HG03378 (cell line): ENCODE data around the gene CORIN.
"Not testable (repeated sequence)": the region's sequence is repeated elsewhere in the genome, so short reads cannot be mapped to it uniquely, and the experiment has no call there.

ENCODE experiments used
- ATAC-seq: cut with Tn5 transposase; IDR thresholded peaks from one replicate; pipeline ENCODE4 v1.9.1; 2021; ENCODE audit warnings: mild to moderate bottlenecking, moderate library complexity; ENCODE audit not compliant: unreplicated experiment

The CORIN gene

DNA sequence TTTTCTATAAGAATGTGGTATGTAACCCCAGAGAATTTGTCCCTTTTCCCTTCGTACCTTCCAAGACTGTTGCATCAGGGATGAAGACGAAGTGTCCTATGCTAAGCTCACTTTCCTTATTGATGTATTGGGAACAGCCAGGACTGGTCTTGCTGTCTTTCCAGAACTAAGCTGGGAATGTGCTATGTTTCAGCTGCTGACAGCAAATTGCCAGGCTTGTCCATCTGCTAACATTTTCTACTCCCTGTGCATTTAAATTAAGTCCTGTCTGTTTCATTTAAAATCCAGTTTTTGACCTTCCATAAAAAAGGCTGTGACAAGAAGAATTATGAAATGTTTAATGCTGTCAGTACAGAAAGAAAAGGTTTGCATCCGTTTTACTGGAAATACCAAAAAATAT lies 264.9 kb downstream of the CORIN start:
- no peak for ATAC-seq

DNA sequence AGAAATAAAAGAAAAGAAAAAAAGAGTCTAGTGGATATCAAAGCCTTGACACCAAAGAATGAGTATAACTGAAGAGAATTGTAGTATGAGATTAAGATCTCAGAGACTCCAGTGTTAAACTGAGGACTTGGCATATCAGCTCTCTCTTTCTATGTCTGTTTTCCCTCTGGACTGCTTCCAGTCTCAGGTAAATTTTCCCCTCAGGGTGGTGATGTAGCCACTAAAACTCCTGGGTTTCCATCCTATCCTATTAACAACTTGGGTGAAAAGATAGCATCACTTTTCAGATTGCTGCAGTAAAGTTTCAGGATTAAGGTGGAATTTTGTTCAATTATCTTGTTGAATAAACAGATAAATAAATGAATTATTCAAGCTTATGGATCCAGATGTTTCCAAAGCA lies 267.1 kb downstream of the CORIN start:
- no peak for ATAC-seq

DNA sequence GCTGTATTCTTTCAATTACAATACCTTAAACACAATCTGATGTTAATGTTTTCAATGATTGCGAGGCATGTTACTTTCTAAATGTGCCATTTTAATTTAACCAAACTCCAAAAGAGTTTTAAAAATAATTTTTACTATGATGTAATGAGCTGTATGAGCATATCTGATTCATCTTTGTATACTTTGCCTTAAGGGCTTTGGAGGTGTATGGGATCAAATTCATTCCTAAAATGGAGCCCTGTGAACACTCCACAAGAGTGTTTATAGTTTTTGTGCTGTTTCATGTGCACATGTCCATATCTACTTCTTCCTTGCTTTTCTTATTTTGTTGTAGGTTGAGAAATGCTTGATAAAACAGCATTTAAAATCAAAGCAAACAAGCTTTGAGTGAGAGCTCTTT lies 270.4 kb downstream of the CORIN start:
- ATAC-seq = no peak

DNA sequence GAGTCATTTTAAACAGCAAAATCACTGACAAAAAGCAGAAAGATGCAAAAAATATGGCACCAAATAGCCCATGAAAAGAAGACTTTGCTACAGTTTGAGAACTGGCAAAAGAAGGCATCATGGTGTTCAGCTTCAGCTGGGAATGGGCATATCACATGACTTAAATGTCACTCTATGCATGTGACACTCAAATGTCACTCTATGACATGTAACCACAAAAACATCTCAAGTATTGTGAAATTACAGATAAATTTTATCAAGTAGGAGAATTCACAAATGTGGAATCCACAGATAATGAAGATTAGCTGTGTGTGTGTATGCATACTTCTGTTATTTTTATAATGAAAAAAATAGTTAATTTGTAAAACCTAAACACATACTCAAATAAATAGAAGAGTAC lies 270.9 kb downstream of the CORIN start:
- ATAC-seq = no peak

DNA sequence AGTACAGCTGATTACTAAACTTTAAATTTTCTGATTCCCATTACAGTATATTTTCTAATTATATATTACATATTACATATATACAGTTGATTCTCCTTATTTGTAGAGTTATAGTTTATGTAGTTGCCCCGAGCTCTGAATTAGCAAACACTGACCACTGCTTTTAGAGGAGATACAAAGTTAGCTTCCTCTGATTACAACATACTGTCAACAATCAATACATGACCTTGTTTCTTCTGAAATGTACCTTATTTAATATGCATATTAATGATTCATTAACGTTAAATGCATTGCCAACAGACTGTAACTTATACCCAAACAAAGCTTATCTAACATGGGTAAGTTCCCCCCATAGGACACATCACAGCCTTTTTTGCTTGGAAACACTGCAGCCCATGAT lies 271.3 kb downstream of the CORIN start:
- no peak for ATAC-seq

DNA sequence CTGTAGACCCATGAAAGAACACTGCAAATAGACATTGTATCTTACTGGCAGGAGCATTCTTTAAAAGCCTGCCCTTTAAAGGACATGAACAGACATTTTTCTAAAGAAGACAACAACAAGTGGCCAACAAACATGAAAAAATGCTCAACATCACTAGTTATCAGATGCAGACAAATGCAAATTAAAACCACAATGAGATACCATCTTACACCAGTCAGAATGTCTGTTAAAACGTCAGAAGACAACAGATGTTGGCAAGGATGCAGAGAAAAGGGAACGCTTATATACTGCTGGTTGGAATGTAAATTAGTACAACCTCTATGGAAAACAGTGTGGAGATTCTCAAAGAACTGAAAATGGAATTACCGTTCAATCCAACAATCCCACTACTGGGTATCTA lies 275.6 kb downstream of the CORIN start:
- ATAC-seq = no peak

DNA sequence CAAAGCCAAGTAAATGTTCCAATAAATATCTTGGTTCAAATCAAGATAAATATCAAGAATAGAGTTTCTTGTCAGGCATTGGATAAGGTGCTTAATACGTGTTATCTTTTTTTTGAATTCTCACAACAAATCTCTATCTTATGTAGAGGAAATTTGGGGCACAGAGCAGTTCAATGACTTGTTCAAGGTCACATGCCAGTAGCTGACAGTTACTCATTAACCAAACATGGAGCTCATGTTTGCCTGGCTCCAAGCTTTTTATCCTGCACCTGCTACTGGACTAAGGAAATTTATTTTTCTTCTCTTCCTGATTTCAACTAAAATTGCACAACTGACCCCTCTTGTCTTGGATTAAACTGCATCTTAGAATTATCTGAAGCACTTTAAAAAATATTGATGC lies 276.5 kb downstream of the CORIN start:
- no peak for ATAC-seq

DNA sequence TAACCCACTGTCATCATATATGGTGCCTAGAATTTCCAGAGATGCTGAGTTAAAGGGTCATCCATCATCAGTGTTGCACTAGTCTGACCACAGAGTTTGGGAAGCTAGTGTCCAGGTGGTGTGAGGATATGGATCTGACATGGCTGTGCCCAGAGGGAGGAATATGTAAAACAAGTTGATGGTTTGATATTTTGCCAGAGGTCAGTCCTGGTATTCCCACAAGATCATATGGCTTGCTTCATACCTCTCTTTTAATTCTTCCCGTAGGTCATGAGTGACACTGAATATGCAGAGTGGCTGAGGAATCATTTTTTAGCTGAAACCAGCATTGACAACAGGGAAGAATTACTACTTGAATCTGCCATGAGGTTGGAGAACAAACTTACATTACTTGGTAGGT lies 277.2 kb downstream of the CORIN start:
- ATAC-seq = no peak

DNA sequence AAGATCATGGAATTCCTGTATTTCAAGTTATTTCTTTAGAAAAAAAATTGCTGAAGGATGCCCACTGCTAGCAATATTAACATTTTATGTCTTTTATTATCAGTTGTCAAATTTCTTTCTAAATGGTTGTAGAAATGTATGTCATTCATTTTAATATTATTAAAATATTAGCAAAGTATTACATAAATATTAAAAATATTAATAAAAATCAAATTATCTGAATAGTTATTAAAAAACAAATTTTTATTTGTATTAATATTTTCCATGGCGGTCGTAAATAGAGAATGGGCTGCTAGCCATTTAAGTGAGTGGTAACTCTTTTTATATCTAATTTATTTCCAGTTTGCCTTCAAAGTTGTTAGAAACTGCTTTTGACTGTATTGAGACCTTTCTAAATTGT lies 280.6 kb downstream of the CORIN start:
- ATAC-seq = no peak

DNA sequence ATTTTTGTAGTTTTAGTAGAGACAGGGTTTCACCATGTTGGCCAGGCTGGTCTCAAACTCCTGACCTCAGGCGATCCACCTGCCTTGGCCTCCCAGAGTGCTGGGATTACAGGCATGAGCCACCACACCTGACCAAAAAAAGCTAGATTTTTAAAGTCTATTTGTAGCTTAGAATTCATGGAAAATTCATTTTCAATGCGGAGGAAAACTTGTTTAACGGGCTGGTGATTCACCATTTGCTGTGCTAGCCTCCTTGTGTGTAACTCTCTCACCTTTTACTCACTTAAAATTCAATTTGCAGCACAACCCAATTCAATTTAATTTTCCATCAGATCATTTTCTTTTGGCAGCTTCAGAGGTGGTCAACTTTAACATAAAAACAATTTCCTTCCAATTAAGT lies 281.9 kb downstream of the CORIN start:
- ATAC-seq = not testable (repeated sequence)

DNA sequence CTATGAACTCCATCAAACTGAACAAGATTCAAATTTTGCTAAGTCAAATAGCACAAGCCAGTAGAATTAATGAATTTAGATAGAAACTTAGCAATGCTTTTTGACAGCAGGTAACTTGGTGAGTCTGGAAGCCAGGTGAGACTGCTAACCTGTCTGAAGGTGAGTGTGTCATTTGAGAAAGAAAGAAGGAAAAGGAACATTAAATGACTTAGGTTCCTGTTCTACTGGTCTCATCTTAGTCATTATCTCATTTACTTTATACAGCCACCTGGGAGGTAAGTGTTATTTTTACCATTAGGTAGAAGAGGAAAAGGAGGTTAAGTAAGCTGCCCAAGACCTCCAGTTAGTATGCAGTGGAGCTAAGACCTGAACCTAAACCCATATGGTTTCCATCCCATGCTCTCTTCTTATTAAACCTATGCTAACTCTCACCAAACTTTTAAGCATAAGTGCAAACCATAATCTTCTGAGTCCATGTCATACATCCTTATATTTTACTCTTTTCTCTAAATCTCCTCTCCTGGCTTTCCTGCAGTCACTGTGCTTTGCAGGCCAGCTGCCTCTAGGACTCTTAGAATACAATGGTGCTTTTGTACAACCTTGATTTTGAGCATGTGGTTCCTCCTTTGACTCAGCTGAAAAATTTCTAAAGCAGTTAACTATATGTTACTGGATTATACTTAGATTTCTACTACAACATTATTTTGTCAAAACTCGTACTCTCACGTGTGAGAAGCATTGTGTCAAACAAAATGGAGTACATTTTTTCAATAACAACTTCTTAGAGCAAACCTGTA lies 284.3 kb downstream of the CORIN start:
- ATAC-seq = no peak

DNA sequence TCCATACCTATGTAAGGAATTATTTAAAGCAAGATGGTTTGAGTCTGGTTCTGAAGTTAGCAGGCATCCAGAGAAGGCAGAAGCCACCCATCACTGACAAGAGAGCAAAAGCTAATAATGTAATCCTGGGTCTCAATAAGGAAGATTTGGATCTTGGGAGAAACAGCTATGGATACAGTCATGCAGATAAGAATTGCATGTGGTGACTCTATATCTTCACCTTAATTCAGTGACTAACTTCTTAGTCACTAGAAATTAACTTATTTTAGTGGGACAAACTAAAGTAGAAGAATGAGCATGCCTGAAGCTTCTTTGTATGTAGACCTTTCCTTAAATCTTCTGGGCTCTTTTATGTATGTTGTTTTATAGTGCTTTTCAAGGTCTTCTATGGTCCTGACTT lies 286.2 kb downstream of the CORIN start:
- no peak for ATAC-seq

DNA sequence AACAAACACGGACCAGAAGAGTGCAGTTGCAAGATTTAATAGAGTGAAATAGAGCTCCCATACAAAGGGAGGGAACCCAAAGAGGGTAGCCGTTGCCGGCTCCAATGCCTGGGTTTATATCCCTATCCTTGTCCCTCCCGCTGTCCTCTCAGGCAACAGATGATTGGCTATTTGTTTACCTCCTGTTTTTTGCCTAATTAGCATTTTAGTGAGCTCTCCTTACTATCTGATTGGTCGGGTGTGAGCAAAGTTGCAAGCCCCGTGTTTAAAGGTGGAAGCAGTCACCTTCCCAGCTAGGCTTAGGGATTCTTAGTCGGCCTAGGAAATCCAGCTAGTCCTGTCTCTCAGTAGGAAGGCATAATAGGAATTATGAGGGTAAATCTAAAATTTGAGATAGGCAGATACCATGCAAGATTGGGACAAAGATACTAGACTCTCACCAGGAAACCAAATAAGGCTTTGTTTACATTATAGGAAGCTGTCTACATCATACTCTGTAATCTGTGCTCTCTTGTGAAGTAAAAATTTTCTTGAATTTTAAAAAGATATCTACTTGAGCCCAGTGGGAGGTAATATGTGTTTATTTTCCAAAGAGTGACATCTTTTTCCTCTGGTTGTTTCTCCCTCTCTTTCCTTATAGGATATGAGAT lies 286.8 kb downstream of the CORIN start:
- no peak for ATAC-seq

DNA sequence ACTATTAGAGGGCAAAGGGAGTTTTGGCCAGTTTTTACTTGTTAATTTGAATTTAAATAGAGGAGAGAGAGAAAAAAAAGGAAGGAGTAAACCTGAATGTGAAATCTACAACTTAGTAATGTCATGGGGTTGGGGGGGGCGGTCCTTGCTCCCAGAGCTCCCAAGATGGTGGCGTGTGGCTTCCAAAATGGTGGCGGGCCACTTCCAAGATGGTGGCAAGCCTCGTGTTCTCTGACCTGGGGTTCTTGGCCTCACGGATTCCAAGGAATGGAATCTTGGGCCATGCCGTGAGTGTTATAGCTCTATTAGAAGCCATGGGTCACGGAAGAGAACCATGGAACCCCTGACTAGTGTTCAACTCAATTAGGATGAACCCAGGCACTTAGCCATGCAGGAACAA lies 287.5 kb downstream of the CORIN start:
- not testable (repeated sequence) for ATAC-seq
